ENCODE data around the gene TTC23.

The TTC23 gene

DNA sequence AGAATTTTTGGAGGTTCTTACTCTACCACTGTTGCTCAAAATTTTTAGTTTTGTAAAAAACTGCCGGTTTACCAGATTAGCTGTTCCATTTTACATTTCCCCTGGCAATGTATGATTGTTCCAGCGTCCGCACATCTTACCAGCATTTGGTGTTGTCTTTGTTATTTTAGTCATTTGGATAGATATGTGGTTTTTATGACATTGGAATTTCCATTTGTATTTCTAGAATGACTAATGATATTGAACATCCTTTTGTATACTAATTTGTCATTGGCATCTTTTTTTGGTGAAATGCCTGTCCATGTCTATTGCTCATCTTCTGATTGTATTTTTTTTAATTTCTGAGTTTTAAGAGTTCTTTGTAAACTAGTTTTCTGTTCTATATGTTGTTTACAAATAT is 30.4 kb upstream of the TTC23 start:
- H3K4me3 ChIP-seq (ENCODE audit: control insufficient read depth, low read depth, low read length): no peak overlapping the region
- TF ChIP-seq, protein P1, sequence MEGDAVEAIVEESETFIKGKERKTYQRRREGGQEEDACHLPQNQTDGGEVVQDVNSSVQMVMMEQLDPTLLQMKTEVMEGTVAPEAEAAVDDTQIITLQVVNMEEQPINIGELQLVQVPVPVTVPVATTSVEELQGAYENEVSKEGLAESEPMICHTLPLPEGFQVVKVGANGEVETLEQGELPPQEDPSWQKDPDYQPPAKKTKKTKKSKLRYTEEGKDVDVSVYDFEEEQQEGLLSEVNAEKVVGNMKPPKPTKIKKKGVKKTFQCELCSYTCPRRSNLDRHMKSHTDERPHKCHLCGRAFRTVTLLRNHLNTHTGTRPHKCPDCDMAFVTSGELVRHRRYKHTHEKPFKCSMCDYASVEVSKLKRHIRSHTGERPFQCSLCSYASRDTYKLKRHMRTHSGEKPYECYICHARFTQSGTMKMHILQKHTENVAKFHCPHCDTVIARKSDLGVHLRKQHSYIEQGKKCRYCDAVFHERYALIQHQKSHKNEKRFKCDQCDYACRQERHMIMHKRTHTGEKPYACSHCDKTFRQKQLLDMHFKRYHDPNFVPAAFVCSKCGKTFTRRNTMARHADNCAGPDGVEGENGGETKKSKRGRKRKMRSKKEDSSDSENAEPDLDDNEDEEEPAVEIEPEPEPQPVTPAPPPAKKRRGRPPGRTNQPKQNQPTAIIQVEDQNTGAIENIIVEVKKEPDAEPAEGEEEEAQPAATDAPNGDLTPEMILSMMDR (IDR thresholded peaks at IDR 0.05; ENCODE audit: control insufficient read depth, insufficient read depth, low read depth, low read length, missing control alignments): no peak
- no peak for DNase-seq (ENCODE audit: low read depth)

DNA sequence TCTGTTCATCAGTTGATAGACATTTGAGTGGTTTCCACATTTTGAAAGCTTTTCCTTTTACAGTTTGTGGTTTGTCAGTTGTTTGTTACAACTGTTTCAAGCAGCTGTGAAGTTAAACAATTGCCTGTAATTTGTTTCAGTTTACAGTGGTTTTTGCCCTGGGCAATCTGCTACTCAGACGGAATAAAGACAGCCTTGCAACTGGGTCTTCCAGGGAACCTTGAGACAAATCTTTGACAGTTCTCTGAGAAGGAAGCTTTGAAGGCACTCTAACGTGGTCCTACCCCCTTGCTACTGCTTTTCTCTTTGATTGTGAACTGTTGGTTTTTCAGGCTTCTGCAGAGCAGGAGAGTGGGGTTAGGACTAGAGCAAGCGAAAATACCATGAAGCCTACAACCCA is 29.9 kb upstream of the TTC23 start:
- H3K4me3 ChIP-seq (ENCODE audit: control insufficient read depth, low read depth, low read length): no peak overlapping the region
- TF ChIP-seq, protein P1 (IDR thresholded peaks at IDR 0.05; ENCODE audit: control insufficient read depth, insufficient read depth, low read depth, low read length, missing control alignments): no peak
- no peak for DNase-seq (ENCODE audit: low read depth)

DNA sequence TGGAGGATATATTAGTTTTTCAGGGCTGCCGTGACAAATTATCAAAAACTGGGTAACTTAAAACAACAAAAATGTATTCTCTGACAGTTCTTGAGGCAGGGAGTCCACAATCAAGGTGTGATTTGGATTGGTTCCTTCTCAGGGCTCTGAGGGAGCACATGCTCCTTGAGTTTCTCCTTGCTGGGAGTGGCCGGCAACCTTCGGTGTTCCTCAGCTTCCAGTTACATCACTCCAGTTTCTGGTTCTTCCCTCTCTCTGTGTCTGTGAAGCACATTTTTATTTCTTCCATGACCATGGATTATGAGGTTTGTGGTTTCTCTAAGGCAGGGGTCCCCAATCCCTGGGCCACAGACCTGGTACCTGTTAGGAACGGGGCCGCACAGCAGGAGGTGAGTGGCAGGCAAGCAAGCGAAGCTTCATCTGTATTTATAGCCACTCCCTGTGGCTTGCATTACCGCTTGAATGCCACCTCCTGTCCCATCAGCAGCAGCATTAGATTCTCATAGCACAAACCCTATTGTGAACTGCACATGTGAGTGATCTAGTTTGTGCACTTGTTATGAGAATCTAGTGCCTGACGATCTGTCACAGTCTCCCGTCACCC is 26.2 kb upstream of the TTC23 start:
- H3K4me3 ChIP-seq (ENCODE audit: control insufficient read depth, low read depth, low read length): no peak overlapping the region
- no peak for DNase-seq (ENCODE audit: low read depth)
- TF ChIP-seq, protein P1 (IDR thresholded peaks at IDR 0.05; ENCODE audit: control insufficient read depth, insufficient read depth, low read depth, low read length, missing control alignments): no peak

DNA sequence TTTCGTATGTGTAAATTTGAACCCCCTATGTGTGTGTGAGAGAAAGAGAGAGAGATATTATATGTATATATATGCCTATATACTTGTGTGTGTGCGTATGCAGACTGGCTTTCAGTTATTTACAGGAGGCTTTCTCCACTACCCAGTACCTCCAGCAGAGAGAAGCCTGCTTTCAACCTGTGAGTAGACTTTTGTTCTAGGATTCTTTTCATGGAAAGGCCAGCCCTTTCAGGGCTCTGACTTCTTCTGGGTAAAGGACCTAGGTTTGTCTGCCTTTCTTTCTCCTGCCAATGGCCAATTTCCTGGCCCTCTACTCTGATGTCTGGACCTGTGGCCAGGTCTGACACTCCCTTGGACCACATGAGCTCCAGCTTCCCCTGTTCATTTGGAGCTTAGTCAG is 25.7 kb upstream of the TTC23 start:
- no peak for DNase-seq (ENCODE audit: low read depth)
- TF ChIP-seq, protein P1 (IDR thresholded peaks at IDR 0.05; ENCODE audit: control insufficient read depth, insufficient read depth, low read depth, low read length, missing control alignments): no peak
- H3K4me3 ChIP-seq (ENCODE audit: control insufficient read depth, low read depth, low read length): no peak overlapping the region

DNA sequence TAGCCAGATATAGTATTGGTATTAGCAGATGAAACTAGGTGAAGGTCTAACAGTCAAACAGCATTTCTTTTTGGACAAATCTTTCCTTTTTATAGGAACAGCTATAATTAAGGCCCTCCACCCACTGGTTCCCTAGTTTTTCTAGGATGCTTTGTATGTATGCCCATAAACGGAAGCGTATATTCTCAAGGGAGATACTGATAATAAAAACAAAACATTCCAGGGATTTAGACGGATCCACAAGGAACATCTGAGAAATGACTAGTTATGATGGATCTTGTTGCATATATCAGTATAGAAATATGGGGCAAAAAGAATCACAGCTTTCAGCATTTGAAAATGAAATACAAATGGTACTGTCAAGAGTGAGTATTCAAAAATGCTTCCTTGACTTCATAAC is 24.4 kb upstream of the TTC23 start:
- DNase-seq (ENCODE audit: low read depth): no peak
- TF ChIP-seq, protein P1 (IDR thresholded peaks at IDR 0.05; ENCODE audit: control insufficient read depth, insufficient read depth, low read depth, low read length, missing control alignments): no peak
- no peak overlapping the region for H3K4me3 ChIP-seq (ENCODE audit: control insufficient read depth, low read depth, low read length)

DNA sequence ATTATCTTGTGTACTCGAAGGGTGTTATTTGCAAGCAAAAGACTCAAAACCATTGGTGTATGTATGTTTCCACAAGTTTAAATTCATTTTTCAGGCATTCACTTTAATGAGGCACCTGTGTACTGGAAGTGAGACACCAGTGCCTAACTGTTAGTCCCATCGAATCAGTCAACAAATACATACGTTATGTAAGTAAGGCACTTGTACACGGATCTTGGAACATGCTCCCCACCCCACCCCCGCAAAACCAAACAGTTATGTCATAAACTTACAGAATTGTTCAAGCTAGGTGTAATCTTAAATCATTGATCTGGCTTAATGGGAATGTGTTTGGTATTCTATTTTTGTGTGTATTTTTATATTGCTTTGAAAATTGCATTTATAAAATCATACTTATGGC is 19.1 kb upstream of the TTC23 start:
- DNase-seq (ENCODE audit: low read depth): no peak
- TF ChIP-seq, protein P1 (IDR thresholded peaks at IDR 0.05; ENCODE audit: control insufficient read depth, insufficient read depth, low read depth, low read length, missing control alignments): no peak

DNA sequence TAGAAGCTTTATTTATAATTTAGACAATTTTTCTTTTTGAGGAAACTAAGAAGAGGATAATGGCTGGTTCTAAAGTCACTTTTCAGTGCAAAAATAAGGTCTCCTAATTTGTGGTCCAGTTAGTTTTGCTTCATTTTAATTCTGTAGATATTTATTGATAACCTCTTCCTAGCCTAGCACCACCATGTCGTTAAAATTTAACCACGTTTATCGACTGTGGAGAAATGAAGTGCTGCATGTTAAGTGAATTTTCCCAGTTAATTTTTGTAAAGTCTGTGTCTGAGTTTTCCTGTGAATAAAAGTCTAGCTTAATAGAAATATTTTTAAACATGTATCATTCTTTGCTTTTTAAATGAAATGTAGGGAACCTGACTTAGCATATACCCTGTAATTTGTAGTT is 18.6 kb upstream of the TTC23 start:
- TF ChIP-seq, protein P1 (IDR thresholded peaks at IDR 0.05; ENCODE audit: control insufficient read depth, insufficient read depth, low read depth, low read length, missing control alignments): no peak
- H3K4me3 ChIP-seq (ENCODE audit: control insufficient read depth, low read depth, low read length): no peak overlapping the region
- no peak for DNase-seq (ENCODE audit: low read depth)

More for the DNA sequence above, 19.1 kb upstream of the TTC23 start:
- H3K4me3 ChIP-seq (ENCODE audit: control insufficient read depth, low read depth, low read length): no peak overlapping the region
